ENCODE results near the gene ALOX5.
"Not testable (repeated sequence)": the region's sequence is repeated elsewhere in the genome, so short reads cannot be mapped to it uniquely, and the experiment has no call there.

ALOX5 gene

GRCh38 chr10:45373576-45374349 lies at the start of gene ALOX5:
Gene ALOX5, plus strand, starts transcription at chr10:45374216. Its CDS starts 64 bp downstream, at chr10:45374280.
- DNase-seq: peak; percentile 46

- DNase-seq: no peak
Measured at GRCh38 chr10:45325116-45325515, 48.9 kb upstream of the ALOX5 start.

GRCh38 chr10:45326864-45327263 lies 47.2 kb upstream of the ALOX5 start:
- not testable (repeated sequence) for DNase-seq

- DNase-seq: not testable (repeated sequence)
Measured at GRCh38 chr10:45331824-45332223, 42.2 kb upstream of the ALOX5 start.

- DNase-seq: no peak
Measured at GRCh38 chr10:45339894-45340293, 34.1 kb upstream of the ALOX5 start.

GRCh38 chr10:45340420-45340819 lies 33.6 kb upstream of the ALOX5 start:
- DNase-seq: not testable (repeated sequence)

- DNase-seq: not testable (repeated sequence)
Measured at GRCh38 chr10:45346652-45347335, 27.2 kb upstream of the ALOX5 start.

- not testable (repeated sequence) for DNase-seq
Measured at GRCh38 chr10:45347464-45347863, 26.6 kb upstream of the ALOX5 start.

- DNase-seq: not testable (repeated sequence)
Measured at GRCh38 chr10:45348196-45348765, 25.7 kb upstream of the ALOX5 start.

GRCh38 chr10:45353186-45353585 lies 20.8 kb upstream of the ALOX5 start:
- no peak for DNase-seq

- no peak for DNase-seq
Measured at GRCh38 chr10:45354261-45354660, 19.8 kb upstream of the ALOX5 start.

GRCh38 chr10:45355494-45355893 lies 18.5 kb upstream of the ALOX5 start:
- no peak for DNase-seq

- not testable (repeated sequence) for DNase-seq
Measured at GRCh38 chr10:45358961-45359360, 15.1 kb upstream of the ALOX5 start.

GRCh38 chr10:45361983-45362799 lies 11.8 kb upstream of the ALOX5 start:
- not testable (repeated sequence) for DNase-seq

- not testable (repeated sequence) for DNase-seq
Measured at GRCh38 chr10:45367643-45368042, 6.4 kb upstream of the ALOX5 start.

GRCh38 chr10:45368181-45368580 lies 5.8 kb upstream of the ALOX5 start:
- DNase-seq: no peak

GRCh38 chr10:45370202-45370955 lies 3.6 kb upstream of the ALOX5 start:
- DNase-seq: no peak

GRCh38 chr10:45371560-45371959 lies 2.5 kb upstream of the ALOX5 start:
- DNase-seq: no peak

GRCh38 chr10:45372251-45372951 lies 1.6 kb upstream of the ALOX5 start:
- no peak for DNase-seq

- DNase-seq: peak; percentile 8
Measured at GRCh38 chr10:45373003-45373575, 927 bp upstream of the ALOX5 start.

All from NCI-H1092 treated with DMSO at 0.1 percent for 48 hours (cell line).